HUES48 (cell line): ENCODE results near the gene FBXO10.

ENCODE experiments used
- H3K27ac ChIP-seq: one replicate; pipeline ENCODE4 v1.7.0; 2013; ENCODE audit warnings: low read depth, low read length, inconsistent platforms
- H3K27me3 ChIP-seq: 2 replicates; pipeline ENCODE4 v1.6.1; 2013; ENCODE audit warnings: mild to moderate bottlenecking, low read length; ENCODE audit not compliant: control insufficient read depth, insufficient read depth
- H3K36me3 ChIP-seq: 2 replicates; pipeline ENCODE4 v1.6.1; 2013; ENCODE audit warnings: low read length; ENCODE audit not compliant: control insufficient read depth, insufficient read depth
- H3K4me1 ChIP-seq: 2 replicates; pipeline ENCODE4 v1.6.1; 2013; ENCODE audit warnings: mild to moderate bottlenecking, low read length; ENCODE audit not compliant: control insufficient read depth, insufficient read depth
- H3K4me3 ChIP-seq: 2 replicates; pipeline ENCODE4 v1.5.1; 2013; ENCODE audit warnings: mild to moderate bottlenecking, low read depth, low read length
- H3K9ac ChIP-seq: 2 replicates; pipeline ENCODE4 v1.6.1; 2013; ENCODE audit warnings: mild to moderate bottlenecking, low read depth, low read length, moderate library complexity
- H3K9me3 ChIP-seq: 2 replicates; pipeline ENCODE4 v1.6.1; 2013; ENCODE audit warnings: low read length; ENCODE audit not compliant: control insufficient read depth, insufficient read depth

FBXO10 gene

GRCh38 chr9:37534901-37535300 is 41.3 kb downstream of the FBXO10 start:
- Histone ChIP-seq H3K36me3 (peaks cover 57% of the 10 kb centered on the region), H3K9me3 (no peaks in the 10 kb centered on the region)

GRCh38 chr9:37534412-37534811 is 41.8 kb downstream of the FBXO10 start:
- no peaks in the 10 kb centered on the region for H3K27me3 ChIP-seq
- no peak overlapping the region for H3K27ac ChIP-seq
- H3K4me1 ChIP-seq: no peaks in the 10 kb centered on the region
- H3K4me3 ChIP-seq: no peak overlapping the region
- H3K36me3 ChIP-seq: peaks cover 53% of the 10 kb centered on the region
- H3K9ac ChIP-seq: no peak overlapping the region
- H3K9me3 ChIP-seq: no peaks in the 10 kb centered on the region

More at GRCh38 chr9:37534901-37535300, 41.3 kb downstream of the FBXO10 start:
- H3K27ac ChIP-seq: no peak overlapping the region
- H3K4me3 ChIP-seq: no peak overlapping the region
- H3K27me3 ChIP-seq: no peaks in the 10 kb centered on the region
- no peak overlapping the region for H3K9ac ChIP-seq
- no peaks in the 10 kb centered on the region for H3K4me1 ChIP-seq

GRCh38 chr9:37531699-37532098 is 44.5 kb downstream of the FBXO10 start:
- Histone ChIP-seq H3K4me3 (no peak overlapping the region), H3K9ac (no peak overlapping the region), H3K36me3 (peaks cover 48% of the 10 kb centered on the region), H3K9me3 (no peaks in the 10 kb centered on the region), H3K4me1 (no peaks in the 10 kb centered on the region), H3K27ac (no peak overlapping the region), H3K27me3 (no peaks in the 10 kb centered on the region)

GRCh38 chr9:37528652-37529471 is 47.3 kb downstream of the FBXO10 start:
- H3K9ac ChIP-seq: no peak overlapping the region
- peaks cover 60% of the 10 kb centered on the region for H3K36me3 ChIP-seq
- H3K4me3 ChIP-seq: no peak overlapping the region

GRCh38 chr9:37523916-37524315 is 52.3 kb downstream of the FBXO10 start:
- no peaks in the 10 kb centered on the region for H3K9me3 ChIP-seq
- no peak overlapping the region for H3K27ac ChIP-seq
- no peaks in the 10 kb centered on the region for H3K27me3 ChIP-seq
- peaks cover 76% of the 10 kb centered on the region for H3K36me3 ChIP-seq
- H3K9ac ChIP-seq: no peak overlapping the region
- H3K4me3 ChIP-seq: no peak overlapping the region
- no peaks in the 10 kb centered on the region for H3K4me1 ChIP-seq

More at GRCh38 chr9:37528652-37529471, 47.3 kb downstream of the FBXO10 start:
- Histone ChIP-seq H3K9me3 (no peaks in the 10 kb centered on the region), H3K27me3 (no peaks in the 10 kb centered on the region), H3K27ac (no peak overlapping the region), H3K4me1 (no peaks in the 10 kb centered on the region)

GRCh38 chr9:37522971-37523370 is 53.2 kb downstream of the FBXO10 start:
- Histone ChIP-seq H3K36me3 (peaks cover 73% of the 10 kb centered on the region), H3K27me3 (no peaks in the 10 kb centered on the region), H3K4me3 (no peak overlapping the region), H3K4me1 (no peaks in the 10 kb centered on the region), H3K9ac (no peak overlapping the region), H3K27ac (no peak overlapping the region), H3K9me3 (no peaks in the 10 kb centered on the region)

GRCh38 chr9:37521111-37521510 is 55.1 kb downstream of the FBXO10 start:
- Histone ChIP-seq H3K27me3 (no peaks in the 10 kb centered on the region), H3K36me3 (peaks cover 64% of the 10 kb centered on the region), H3K4me3 (no peak overlapping the region), H3K9me3 (no peaks in the 10 kb centered on the region), H3K9ac (no peak overlapping the region), H3K27ac (no peak overlapping the region), H3K4me1 (no peaks in the 10 kb centered on the region)

GRCh38 chr9:37520641-37521040 is 55.5 kb downstream of the FBXO10 start:
- Histone ChIP-seq H3K9me3 (no peaks in the 10 kb centered on the region), H3K9ac (no peak overlapping the region), H3K4me1 (no peaks in the 10 kb centered on the region), H3K27ac (no peak overlapping the region), H3K27me3 (no peaks in the 10 kb centered on the region), H3K4me3 (no peak overlapping the region), H3K36me3 (peaks cover 64% of the 10 kb centered on the region)

GRCh38 chr9:37517923-37518322 is 58.3 kb downstream of the FBXO10 start:
- Histone ChIP-seq H3K9me3 (no peaks in the 10 kb centered on the region), H3K27me3 (no peaks in the 10 kb centered on the region), H3K4me3 (no peak overlapping the region), H3K9ac (no peak overlapping the region), H3K36me3 (peaks cover 49% of the 10 kb centered on the region), H3K27ac (no peak overlapping the region), H3K4me1 (no peaks in the 10 kb centered on the region)

- no peaks in the 10 kb centered on the region for H3K9me3 ChIP-seq
- H3K36me3 ChIP-seq: peaks cover 28% of the 10 kb centered on the region
- no peak overlapping the region for H3K27ac ChIP-seq
- no peak overlapping the region for H3K9ac ChIP-seq
- no peak overlapping the region for H3K4me3 ChIP-seq
- no peaks in the 10 kb centered on the region for H3K27me3 ChIP-seq
- H3K4me1 ChIP-seq: no peaks in the 10 kb centered on the region
These were observed 60.4 kb downstream of the FBXO10 start for GRCh38 chr9:37515620-37516258.

- Histone ChIP-seq H3K4me3 (no peak overlapping the region), H3K4me1 (no peaks in the 10 kb centered on the region), H3K27me3 (no peaks in the 10 kb centered on the region), H3K9ac (no peak overlapping the region), H3K36me3 (peaks cover 26% of the 10 kb centered on the region), H3K27ac (no peak overlapping the region), H3K9me3 (no peaks in the 10 kb centered on the region)
These were observed 61.2 kb downstream of the FBXO10 start for GRCh38 chr9:37514999-37515398.
